ENCODE data around the gene LEFTY1.

Gene LEFTY1

DNA sequence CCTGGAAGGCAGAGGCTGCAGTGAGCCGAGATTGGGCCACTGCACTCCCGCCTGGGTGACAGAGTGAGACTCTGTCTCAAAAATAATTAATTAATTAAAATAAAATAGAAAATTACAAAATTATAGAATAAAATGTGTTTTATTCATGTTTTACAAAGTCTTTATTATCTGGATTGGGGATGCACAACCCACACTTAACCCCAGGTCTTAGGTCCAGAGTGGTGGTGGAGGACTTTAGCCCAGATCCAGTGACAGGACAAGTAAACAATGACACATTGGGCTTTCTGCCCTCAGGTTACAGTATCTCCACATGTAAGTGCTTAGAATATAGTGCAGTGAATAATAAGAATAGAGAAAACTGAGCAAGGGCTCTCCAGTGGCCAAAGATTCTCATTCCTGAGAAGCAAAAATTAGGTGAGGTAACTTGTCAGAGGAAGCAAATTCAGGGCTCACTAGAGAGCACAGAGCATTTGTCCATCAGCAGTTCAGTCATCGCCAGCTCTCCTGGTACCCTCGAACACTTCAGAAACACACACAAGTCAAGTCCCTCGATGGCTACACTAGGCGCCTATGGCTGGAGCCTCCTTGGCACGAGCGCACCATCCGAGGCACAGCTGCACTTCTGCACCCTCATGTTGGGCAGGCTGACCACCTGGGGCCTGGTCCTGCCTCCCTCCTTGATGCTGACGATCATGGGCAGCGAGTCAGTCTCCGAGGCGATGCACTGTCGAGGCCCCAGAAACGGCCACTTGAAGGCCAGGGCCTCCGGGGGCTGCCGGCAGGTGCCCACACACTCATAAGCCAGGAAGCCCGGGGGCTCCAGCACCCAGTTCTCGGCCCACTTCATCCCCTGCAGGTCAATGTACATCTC is 2.6 kb downstream of the LEFTY1 start:
- no peaks in the 10 kb centered on the region for H3K9me3 ChIP-seq (replicated peaks in 1 of 11)
- H4K20me1 ChIP-seq = peaks cover 0 to 2% (median 0%) of the 10 kb centered on the region in 11 experiments; a peak in 3 of 22 replicates
- H3K4me3 ChIP-seq = no peak overlapping the region
- no peak for TF ChIP-seq Cebpa-rat (IDR thresholded peaks at IDR 0.05)
- no peak overlapping the region for H3K9ac ChIP-seq
- no peak overlapping the region for H3K27ac ChIP-seq
- no peaks in the 10 kb centered on the region for H3K36me3 ChIP-seq
- H3K27me3 ChIP-seq = peaks cover 7 to 37% (median 28%) of the 10 kb centered on the region in 11 experiments
- peaks cover 10 to 27% (median 21%) of the 10 kb centered on the region in 10 experiments for H3K4me1 ChIP-seq
- H3K4me2 ChIP-seq = no peak overlapping the region

DNA sequence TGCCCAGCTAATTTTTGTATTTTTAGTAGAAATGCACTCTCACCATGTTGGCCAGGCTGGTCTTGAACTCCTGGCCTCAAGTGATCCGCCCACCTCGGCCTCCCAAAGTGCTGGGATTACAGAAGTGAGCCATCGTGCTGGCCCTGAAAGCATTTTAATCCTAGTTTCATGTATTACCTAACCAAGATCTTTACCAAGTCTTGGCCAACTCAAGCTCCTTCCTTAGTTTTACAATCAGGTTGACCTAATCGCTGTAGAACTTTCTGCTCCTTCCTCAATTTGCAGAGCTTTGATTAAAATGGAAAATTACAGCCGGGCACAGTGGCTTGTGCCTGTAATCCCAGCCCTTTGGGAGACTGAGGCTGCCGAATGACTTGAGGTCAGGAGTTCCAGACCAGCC is 3.6 kb downstream of the LEFTY1 start:
- H3K9ac ChIP-seq = no peak overlapping the region
- no peak overlapping the region for H3K27ac ChIP-seq
- peaks cover 20 to 38% (median 31%) of the 10 kb centered on the region in 10 experiments for H3K4me1 ChIP-seq
- no peak overlapping the region for H3K4me3 ChIP-seq
- H4K20me1 ChIP-seq = peaks cover 0 to 12% (median 6%) of the 10 kb centered on the region in 11 experiments; a peak in 11 of 22 replicates
- H3K27me3 ChIP-seq = peaks cover 7 to 37% (median 28%) of the 10 kb centered on the region in 11 experiments
- no peak overlapping the region for H3K4me2 ChIP-seq
- no peak for TF ChIP-seq Cebpa-rat (IDR thresholded peaks at IDR 0.05)
- no peaks in the 10 kb centered on the region for H3K9me3 ChIP-seq (replicated peaks in 1 of 11)
- H3K36me3 ChIP-seq = no peaks in the 10 kb centered on the region

DNA sequence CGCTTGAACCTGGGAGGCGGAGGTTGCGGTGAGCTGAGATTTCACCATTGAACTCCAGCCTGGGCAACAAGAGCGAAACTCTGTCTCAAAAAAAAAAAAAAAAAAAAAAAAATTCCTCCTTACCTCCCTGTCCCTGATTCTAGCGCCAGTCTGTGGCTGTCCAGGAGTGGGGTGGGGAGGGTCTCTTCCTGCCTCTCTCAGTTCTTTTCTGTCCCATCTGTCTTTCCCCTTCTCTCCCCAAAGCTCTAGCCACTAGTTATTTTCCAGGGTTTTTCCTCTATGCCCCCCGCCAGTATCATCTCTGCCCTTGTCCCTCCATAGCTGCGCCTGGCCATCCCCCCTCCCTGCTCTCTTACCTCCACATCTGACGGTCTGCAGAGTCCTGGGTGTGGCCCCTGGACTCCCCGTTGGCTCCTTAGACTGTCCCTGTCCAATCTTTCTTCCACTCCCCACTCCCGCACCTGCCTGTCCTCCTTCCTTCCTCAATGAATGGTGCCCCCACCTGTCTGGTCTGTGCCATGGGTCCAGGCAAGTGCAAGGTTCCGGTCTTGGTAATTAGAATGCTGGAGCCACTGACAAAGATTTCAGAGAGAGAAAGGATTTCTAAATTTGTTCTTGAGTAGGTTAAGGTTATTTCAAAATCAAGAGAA is 5.2 kb downstream of the LEFTY1 start:
- H3K4me2 ChIP-seq = peak overlapping the region; percentile 95 to 100 (median 99); a peak in 19 of 22 replicates
- H3K9me3 ChIP-seq (replicated peaks in 1 of 11) = no peaks in the 10 kb centered on the region
- H3K27me3 ChIP-seq = peaks cover 7 to 37% (median 28%) of the 10 kb centered on the region in 11 experiments
- TF ChIP-seq Cebpa-rat (IDR thresholded peaks at IDR 0.05) = no peak
- peaks cover 36 to 46% (median 42%) of the 10 kb centered on the region in 10 experiments for H3K4me1 ChIP-seq
- 0 out of 22 replicates have a peak, but pooled peaks cover 0 to 5% (median 0%) of the 10 kb centered on the region in 11 experiments for H3K36me3 ChIP-seq
- peak overlapping the region in 4 of 10 experiments; percentile 97 to 100 (median 100); a peak in 5 of 20 replicates for H3K4me3 ChIP-seq
- H3K27ac ChIP-seq = no peak overlapping the region
- H4K20me1 ChIP-seq = peaks cover 0 to 28% (median 17%) of the 10 kb centered on the region in 11 experiments; a peak in 13 of 22 replicates
- no peak overlapping the region; a peak in 1 of 22 replicates for H3K9ac ChIP-seq

DNA sequence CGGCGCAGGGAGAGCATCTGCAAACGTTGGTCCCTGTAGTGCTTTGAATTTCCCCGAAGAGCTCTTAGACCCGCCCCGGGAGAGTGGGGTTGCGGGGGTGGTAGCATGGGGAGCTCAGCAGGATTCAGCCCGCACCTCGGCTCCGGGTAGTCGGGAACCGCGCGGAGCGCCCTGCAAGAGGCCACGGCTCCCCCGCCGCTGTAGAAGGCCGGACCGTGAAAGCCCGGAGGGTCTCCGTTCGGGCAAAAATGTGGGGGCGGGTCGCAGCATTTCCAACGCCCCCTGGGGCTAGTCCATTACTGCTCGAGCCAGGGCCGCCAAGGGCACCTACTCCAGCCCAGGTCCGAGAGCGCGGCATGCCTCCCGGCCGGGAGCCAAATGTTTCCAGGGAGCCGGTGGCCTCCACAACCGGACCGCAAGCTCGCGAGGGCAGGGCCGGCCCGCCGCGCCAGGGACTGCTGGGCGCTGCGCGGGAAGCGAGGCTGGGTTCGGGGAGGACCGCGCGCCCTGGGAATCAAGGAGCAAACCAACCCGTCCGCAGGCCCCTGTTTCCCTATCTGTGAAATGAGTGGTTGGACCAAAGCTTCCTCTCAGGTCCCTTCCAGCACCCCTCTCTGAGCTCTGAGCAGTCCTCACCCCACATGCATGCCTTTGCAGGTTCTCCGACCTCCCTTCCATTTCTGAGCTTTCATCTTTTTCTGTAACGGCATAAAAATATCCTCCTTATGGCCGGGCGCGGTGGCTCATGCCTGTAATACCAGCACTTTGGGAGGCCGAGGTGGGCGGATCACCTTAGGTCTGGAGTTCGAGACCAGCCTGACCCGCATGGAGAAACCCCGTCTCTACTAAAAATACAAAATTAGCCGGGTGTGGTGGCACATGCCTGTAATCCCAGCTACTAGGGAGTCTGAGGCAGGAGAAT is 6.0 kb downstream of the LEFTY1 start:
- Histone ChIP-seq H3K27me3 (peaks cover 7 to 37% (median 28%) of the 10 kb centered on the region in 11 experiments), H3K4me2 (peak overlapping the region; percentile 95 to 100 (median 99)), H4K20me1 (peaks cover 0 to 36% (median 21%) of the 10 kb centered on the region in 11 experiments; a peak in 14 of 22 replicates), H3K4me3 (peak overlapping the region; percentile 89 to 100 (median 98)), H3K27ac (peak overlapping the region; percentile 81 to 97 (median 90); a peak in 21 of 22 replicates), H3K36me3 (peaks cover 0 to 5% (median 0%) of the 10 kb centered on the region in 11 experiments; a peak in 1 of 22 replicates), H3K4me1 (peaks cover 42 to 51% (median 46%) of the 10 kb centered on the region in 10 experiments), H3K9me3 (replicated peaks in 1 of 11) (no peaks in the 10 kb centered on the region), H3K9ac (peak overlapping the region; percentile 86 to 96 (median 91))
- TF ChIP-seq Cebpa-rat (IDR thresholded peaks at IDR 0.05) = no peak

DNA sequence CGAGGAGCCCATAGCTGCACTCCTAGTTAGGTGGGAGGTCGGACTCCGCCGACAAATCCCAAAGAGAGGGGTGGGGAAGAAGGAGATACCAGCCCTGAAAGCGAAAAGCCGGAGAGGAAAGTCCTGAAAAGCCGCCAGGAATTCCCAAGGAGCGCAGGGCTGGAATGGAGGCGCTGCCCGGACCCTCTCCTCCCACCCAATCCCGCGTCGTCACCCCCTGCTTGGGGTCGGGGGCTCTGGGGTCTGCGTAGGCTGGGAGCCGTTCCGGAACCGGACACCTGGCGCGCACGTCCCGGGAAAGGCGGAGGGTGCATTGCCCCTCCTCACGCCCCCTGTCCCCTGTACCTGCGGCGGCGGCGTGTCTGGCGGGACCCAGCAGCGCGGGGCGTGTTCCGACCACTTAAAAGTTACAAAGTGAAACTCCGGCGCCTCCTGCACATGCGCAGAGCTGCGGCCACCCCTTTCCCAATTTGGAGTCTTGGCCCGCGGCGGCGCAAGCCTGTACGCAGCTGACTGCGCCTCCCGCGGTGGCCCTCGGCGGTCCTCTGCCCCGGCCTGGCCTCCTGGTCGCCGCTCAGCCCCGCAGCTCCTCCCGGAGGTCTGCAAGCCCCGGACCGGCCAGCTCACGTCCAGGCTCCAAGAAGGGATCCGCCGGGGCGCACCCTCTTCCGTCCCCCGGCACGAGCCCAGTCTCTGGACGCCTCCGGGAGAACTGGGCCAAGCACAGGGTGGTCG is 6.8 kb downstream of the LEFTY1 start, which contains the start of gene TMEM63A:
Gene TMEM63A (minus strand): TSS at position 422 of the 735 bp plus-strand sequence. CDS start 4,800 bp downstream, outside the sequence.
- Histone ChIP-seq H3K27ac (peak within 1 kb of the TSS; percentile 81 to 97 (median 90)), H4K20me1 (peaks cover 0 to 44% (median 24%) of the 10 kb centered on the region in 11 experiments; a peak in 15 of 22 replicates), H3K4me1 (peaks cover 49 to 59% (median 54%) of the 10 kb centered on the region in 10 experiments), H3K36me3 (peaks cover 3 to 11% (median 5%) of the 10 kb centered on the region in 11 experiments; a peak in 14 of 22 replicates), H3K4me3 (peak within 1 kb of the TSS; percentile 89 to 100 (median 98)), H3K9me3 (replicated peaks in 1 of 11) (no peaks in the 10 kb centered on the region), H3K9ac (peak within 1 kb of the TSS; percentile 86 to 96 (median 91)), H3K4me2 (peak within 1 kb of the TSS; percentile 95 to 100 (median 99)), H3K27me3 (peaks cover 7 to 36% (median 26%) of the 10 kb centered on the region in 11 experiments)
- TF ChIP-seq Cebpa-rat (IDR thresholded peaks at IDR 0.05) = no peak

DNA sequence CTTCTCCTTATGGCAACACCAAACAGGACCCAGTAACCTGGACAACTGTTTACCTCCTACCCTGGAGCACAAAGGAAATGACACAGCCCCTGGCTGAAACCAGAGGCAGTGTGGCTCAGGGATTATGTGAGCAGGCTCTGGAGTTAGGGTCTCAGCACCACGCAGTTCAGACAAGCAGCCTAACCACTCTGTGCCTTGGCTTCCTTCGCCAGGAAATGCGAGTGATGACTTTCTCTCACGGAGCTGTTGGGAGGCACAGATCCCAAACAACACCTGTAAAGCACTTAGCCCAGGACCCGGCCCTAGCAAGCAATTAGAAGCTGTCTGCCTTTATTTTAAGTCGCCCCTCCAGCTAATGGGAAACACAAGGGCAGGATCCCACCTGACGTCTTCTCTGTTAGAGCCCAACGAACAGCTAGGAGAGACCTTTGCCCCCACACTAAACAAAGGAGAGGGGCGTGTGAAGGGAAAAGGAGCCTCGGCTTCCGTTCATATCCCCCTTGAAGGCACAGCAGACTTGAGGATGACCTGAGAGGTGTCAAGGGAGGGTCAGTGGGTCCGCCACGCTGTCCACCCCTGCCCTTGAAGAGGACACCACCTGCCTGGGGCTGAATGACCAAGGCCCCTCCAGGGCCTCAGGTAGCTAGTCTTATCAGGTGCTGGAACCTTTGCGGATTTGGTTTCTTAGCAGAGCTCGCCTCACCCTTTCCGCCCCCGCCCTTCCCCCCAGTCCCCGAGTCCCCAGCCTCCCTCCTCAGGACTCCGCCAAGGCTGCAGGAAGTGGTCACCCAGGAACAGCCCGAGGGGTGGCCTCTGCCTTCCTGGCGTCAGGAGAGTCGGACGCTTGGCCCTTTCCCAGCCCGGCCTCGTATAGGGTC is 7.6 kb downstream of the LEFTY1 start:
- H3K4me2 ChIP-seq = peak overlapping the region; percentile 95 to 100 (median 99)
- H3K4me3 ChIP-seq = peak overlapping the region; percentile 89 to 100 (median 98)
- H4K20me1 ChIP-seq = peaks cover 0 to 52% (median 24%) of the 10 kb centered on the region in 11 experiments; a peak in 15 of 22 replicates
- peak overlapping the region; percentile 86 to 96 (median 91) for H3K9ac ChIP-seq
- peaks cover 49 to 64% (median 58%) of the 10 kb centered on the region in 10 experiments for H3K4me1 ChIP-seq
- no peaks in the 10 kb centered on the region for H3K9me3 ChIP-seq (replicated peaks in 1 of 11)
- peaks cover 7 to 29% (median 19%) of the 10 kb centered on the region in 11 experiments for H3K27me3 ChIP-seq
- TF ChIP-seq Cebpa-rat (IDR thresholded peaks at IDR 0.05) = no peak
- peak overlapping the region; percentile 81 to 97 (median 90) for H3K27ac ChIP-seq
- peaks cover 7 to 19% (median 13%) of the 10 kb centered on the region in 11 experiments; a peak in 15 of 22 replicates for H3K36me3 ChIP-seq

All from BLaER1 treated with 17β-estradiol and CSF1 and Interleukin-3, amounts not matched to agents 10 nM and 100 nM (cell line).